Adrenal gland (tissue), 12 donors: Measurements from ENCODE around the gene LMF1. TPM values are rescaled to one million over a fixed set of nuclear protein-coding genes. Genes with fewer than 3 reads are reported as not detected.

Source experiments
- DNase-seq, 7 donors: peaks; one replicate each; pipeline ENCODE4 v3.0.0-alpha.2; 2019 to 2020
- H3K27ac ChIP-seq, 5 donors: fragments of 200-600 bp; sonication (generic) in 4 of 5; 1 replicate in 3 of 5; 2 replicates in 2 of 5; pipeline versions ENCODE4 v1.5.1 to v1.8.0; 2016 to 2020; ENCODE audit warnings: mild to moderate bottlenecking in 1 of 5
- H3K27me3 ChIP-seq: fragments of 200-600 bp; 2 replicates; pipeline ENCODE4 v1.8.0; 2021
- H3K36me3 ChIP-seq, 2 donors: fragments of 200-600 bp; replicated peaks in 1 of 2; 1 replicate in 1 of 2; 2 replicates in 1 of 2; pipeline versions ENCODE4 v1.5.1 to v1.8.0; 2018 to 2022
- H3K4me1 ChIP-seq, 2 donors: fragments of 200-600 bp; replicated peaks in 1 of 2; 1 replicate in 1 of 2; 2 replicates in 1 of 2; pipeline versions ENCODE4 v1.5.1 to v1.8.0; 2018 to 2021
- H3K4me3 ChIP-seq, 4 donors: fragments of 200-600 bp; sonication (generic) in 3 of 4; one replicate each; pipeline ENCODE4 v1.5.1; 2016 to 2018
- H3K9me3 ChIP-seq, 3 donors: fragments of 200-600 bp; sonication (generic) in 1 of 3; replicated peaks in 1 of 3; 1 replicate in 2 of 3; 2 replicates in 1 of 3; pipeline versions ENCODE4 v1.5.1 to v1.8.0; 2016 to 2021
- CTCF ChIP-seq, 6 experiments: fragments of 450-650 bp in 4 of 6; fragments of 200-600 bp in 2 of 6; sonication (generic) in 1 of 6; IDR thresholded peaks; 1 replicate in 5 of 6; 2 replicates in 1 of 6; pipeline versions ENCODE4 v1.5.1 to v1.8.0; 2016 to 2021; ENCODE audit warnings: antibody characterized with exemption in 6 of 6, mild to moderate bottlenecking in 2 of 6, moderate library complexity in 1 of 6
- POLR2A ChIP-seq, 2 donors: fragments of 450-650 bp; IDR thresholded peaks; one replicate each; pipeline ENCODE4 v1.6.1; 2017; ENCODE audit warnings: antibody characterized with exemption in 2 of 2, mild to moderate bottlenecking in 2 of 2, moderate library complexity in 1 of 2
- WGBS, 4 donors: extraction: QIAGEN DNeasy Blood & Tissue Kit in 2 of 4; methylation state at CpG; one replicate each; pipeline versions ENCODE4 v1.1.5 to v1.1.7; 2013 to 2017; 5-methylcytosine and 5-hydroxymethylcytosine counted together
- intact Hi-C, 2 donors: fragments of 100-400 bp; cut with DNase I; formaldehyde crosslinking; loops; one replicate each; pipeline versions ENCODE4 v1.14.1 to v1.15.0; 2022 to 2023
- polyA plus RNA-seq, 3 donors: library from polyadenylated mRNA; stranded (reverse); fragments of 200-250 nt in 2 of 3; fragments of 350-450 nt in 1 of 3; fragmentation: Illumina TruSeq in 1 of 3; extraction: RNeasy Lipid Tissue Mini Kit (QIAGEN cat#74804) in 1 of 3; gene quantifications; one replicate each; pipeline ENCODE4 v1.2.3, GENCODE V29; 2013 to 2014
- total RNA-seq, 9 donors: library from RNA; depleted of rRNA in 4 of 9; stranded (reverse); fragments of >200 nt in 4 of 9; fragments of 120-200 nt in 1 of 9; fragmentation: NEBNext Ultra II Directional in 1 of 9; extraction: Animal tissue kit (Norgen Biotek cat#: 25700) in 1 of 9; gene quantifications; one replicate each; pipeline versions ENCODE4 v1.1.0 to v1.2.4, GENCODE V29; 2013 to 2023
- donor health status: healthy with polysubstance abuse.
- donor health status: Bipolar disorder and iron deficiency.
- donor health status: DM: yes; HTN: yes; CAD: no.
- donor health status: DM: no; HTN: no; CAD: no.
- donor health status: DM: no; HTN: no; CAD: no.
- donor health status: DM: yes; HTN: yes; CAD: no.

Gene LMF1
- total and polyA plus RNA-seq, 12 donors = 10.5 to 101 (median 36.3) TPM

GRCh38 chr16:818132-818531 is 152.7 kb downstream of the LMF1 start:
- H3K4me3 ChIP-seq = no peak overlapping the region
- 76 to 90% (median 84%) methylated on average over 8 of the region's 8 CpGs for WGBS, 4 donors
- peaks cover 26% of the 10 kb centered on the region for H3K27me3 ChIP-seq
- no peak for DNase-seq
- no peak overlapping the region for H3K27ac ChIP-seq
- H3K36me3 ChIP-seq = no peaks in the 10 kb centered on the region
- H3K4me1 ChIP-seq = peaks cover 0 to 5% of the 10 kb centered on the region in 2 donors
- no peaks in the 10 kb centered on the region for H3K9me3 ChIP-seq
- intact Hi-C loops = loop anchor here in 1 of 2 donors (5.0 kb wide), 1 partner anchor 279 kb away; the partner anchor contains the start of gene C1QTNF8
- TF ChIP-seq CTCF (IDR thresholded peaks at IDR 0.05) (no peak), POLR2A (IDR thresholded peaks at IDR 0.05) (no peak)

GRCh38 chr16:817001-817906 is 153.5 kb downstream of the LMF1 start:
- peaks cover 28% of the 10 kb centered on the region for H3K27me3 ChIP-seq
- peaks cover 0 to 5% of the 10 kb centered on the region in 2 donors for H3K4me1 ChIP-seq
- no peak for DNase-seq
- intact Hi-C loops = loop anchor here in 1 of 2 donors (5.0 kb wide), 1 partner anchor 280 kb away; the partner anchor contains the start of gene C1QTNF8
- TF ChIP-seq POLR2A (IDR thresholded peaks at IDR 0.05) = no peak
- TF ChIP-seq CTCF (IDR thresholded peaks at IDR 0.05) = no peak
- H3K4me3 ChIP-seq = no peak overlapping the region
- no peaks in the 10 kb centered on the region for H3K9me3 ChIP-seq
- no peak overlapping the region for H3K27ac ChIP-seq
- 51 to 73% (median 67%) methylated on average over 46 to 71 of the region's 71 CpGs for WGBS, 4 donors
- H3K36me3 ChIP-seq = no peaks in the 10 kb centered on the region

- no peak for DNase-seq
- intact Hi-C loops = loop anchor here in 1 of 2 donors (2.0 to 5.0 kb wide), 2 partner anchors 239 to 281 kb away; partner anchors contain the start of gene C1QTNF8
- H3K27ac ChIP-seq = no peak overlapping the region
- H3K4me1 ChIP-seq = peaks cover 0 to 5% of the 10 kb centered on the region in 2 donors
- H3K4me3 ChIP-seq = no peak overlapping the region
- peaks cover 28% of the 10 kb centered on the region for H3K27me3 ChIP-seq
- H3K9me3 ChIP-seq = no peaks in the 10 kb centered on the region
- H3K36me3 ChIP-seq = no peaks in the 10 kb centered on the region
- TF ChIP-seq POLR2A (IDR thresholded peaks at IDR 0.05) = no peak
- no peak for TF ChIP-seq CTCF (IDR thresholded peaks at IDR 0.05)
- 92 to 95% (median 94%) methylated on average over 11 to 15 of the region's 15 CpGs for WGBS, 4 donors
These were observed 154.9 kb downstream of the LMF1 start for GRCh38 chr16:815861-816260.

- Histone ChIP-seq H3K27me3 (peaks cover 28% of the 10 kb centered on the region), H3K4me3 (no peak overlapping the region), H3K4me1 (peaks cover 0 to 5% of the 10 kb centered on the region in 2 donors), H3K27ac (no peak overlapping the region), H3K36me3 (no peaks in the 10 kb centered on the region), H3K9me3 (no peaks in the 10 kb centered on the region)
- TF ChIP-seq CTCF (IDR thresholded peaks at IDR 0.05) = no peak
- TF ChIP-seq POLR2A (IDR thresholded peaks at IDR 0.05) = no peak
- DNase-seq = no peak
- intact Hi-C loops = loop anchor here (2.0 to 5.0 kb wide), 3 partner anchors 240 to 282 kb away; partner anchors contain the start of gene C1QTNF8 (in 1 of the 2)
- WGBS, 4 donors = 75 to 82% (median 79%) methylated on average over 5 to 9 of the region's 9 CpGs
These were observed 155.8 kb downstream of the LMF1 start for GRCh38 chr16:814974-815373.
